NCI-H345 treated with DMSO at 0.1 percent for 48 hours (cell line): ENCODE results near the gene CYP2R1.
"Not testable (repeated sequence)": the region's sequence is repeated elsewhere in the genome, so short reads cannot be mapped to it uniquely, and the experiment has no call there.

ENCODE experiments used
- DNase-seq: peaks from one replicate; lab custom pipeline; 2025; ENCODE audit not compliant: unreplicated experiment; lab: John Stamatoyannopoulos, UW

Gene CYP2R1

GRCh38 chr11:14894657-14895598 lies 2.9 kb upstream of the CYP2R1 start:
- no peak for DNase-seq

GRCh38 chr11:14892577-14892976 lies 546 bp upstream of the CYP2R1 start:
- DNase-seq: no peak

- peak; percentile 95 for DNase-seq
Observed at GRCh38 chr11:14891143-14892035, 642 bp downstream of the CYP2R1 start.

GRCh38 chr11:14886513-14886912 lies 5.5 kb downstream of the CYP2R1 start:
- no peak for DNase-seq

- no peak for DNase-seq
Observed at GRCh38 chr11:14884667-14885273, 7.3 kb downstream of the CYP2R1 start.

- DNase-seq: not testable (repeated sequence)
Observed at GRCh38 chr11:14883683-14884082, 8.3 kb downstream of the CYP2R1 start.

GRCh38 chr11:14882196-14882595 lies 9.8 kb downstream of the CYP2R1 start:
- no peak for DNase-seq

- DNase-seq: no peak
Observed at GRCh38 chr11:14881576-14882193, 10.3 kb downstream of the CYP2R1 start.

GRCh38 chr11:14875163-14875562 lies 16.9 kb downstream of the CYP2R1 start:
- DNase-seq: no peak

- DNase-seq: no peak
Observed at GRCh38 chr11:14873632-14874031, 18.4 kb downstream of the CYP2R1 start.

- no peak for DNase-seq
Observed at GRCh38 chr11:14872032-14872431, 20.0 kb downstream of the CYP2R1 start.

GRCh38 chr11:14863775-14864174 lies 28.3 kb downstream of the CYP2R1 start:
- not testable (repeated sequence) for DNase-seq

GRCh38 chr11:14861680-14862079 lies 30.4 kb downstream of the CYP2R1 start:
- DNase-seq: no peak

- no peak for DNase-seq
Observed at GRCh38 chr11:14860511-14860910, 31.5 kb downstream of the CYP2R1 start.

- no peak for DNase-seq
Observed at GRCh38 chr11:14858404-14858803, 33.6 kb downstream of the CYP2R1 start.

GRCh38 chr11:14857621-14858020 lies 34.4 kb downstream of the CYP2R1 start:
- no peak for DNase-seq

- DNase-seq: no peak
Observed at GRCh38 chr11:14855890-14856289, 36.1 kb downstream of the CYP2R1 start.

GRCh38 chr11:14854057-14854456 lies 38.0 kb downstream of the CYP2R1 start:
- DNase-seq: no peak

- DNase-seq: no peak
Observed at GRCh38 chr11:14852571-14853177, 39.4 kb downstream of the CYP2R1 start.

GRCh38 chr11:14842002-14842401 lies 50.0 kb downstream of the CYP2R1 start:
- DNase-seq: no peak
